Esophagus muscularis mucosa (tissue), 4 donors: Measurements from ENCODE around the gene NTF4. TPM values are rescaled to one million over a fixed set of nuclear protein-coding genes. Genes with fewer than 3 reads are reported as not detected.

Experiments
- DNase-seq: peaks from one replicate; pipeline ENCODE4 v3.0.0-alpha.2; 2017; ENCODE audit errors: extremely low spot score
- H3K27ac ChIP-seq, 4 donors: fragments of 200-600 bp; sonication (generic); replicated peaks in 1 of 4; 1 replicate in 3 of 4; 2 replicates in 1 of 4; pipeline ENCODE4 v1.5.1; 2016 to 2019; ENCODE audit warnings: mild to moderate bottlenecking in 1 of 4
- H3K27me3 ChIP-seq, 4 donors: fragments of 200-600 bp; sonication (generic); one replicate each; pipeline versions ENCODE4 v1.5.1 to v1.6.0; 2016 to 2019
- H3K36me3 ChIP-seq, 4 donors: fragments of 200-600 bp; sonication (generic); one replicate each; pipeline ENCODE4 v1.5.1; 2016 to 2019
- H3K4me1 ChIP-seq, 4 donors: fragments of 200-600 bp; sonication (generic); one replicate each; pipeline ENCODE4 v1.5.1; 2016 to 2019
- H3K4me3 ChIP-seq, 4 donors: fragments of 200-600 bp; sonication (generic); 1 replicate in 2 of 4; 2 replicates in 2 of 4; pipeline ENCODE4 v1.5.1; 2016 to 2019; ENCODE audit warnings: mild to moderate bottlenecking in 4 of 4, moderate library complexity in 1 of 4
- H3K9me3 ChIP-seq, 4 donors: fragments of 200-600 bp; sonication (generic); 1 replicate in 3 of 4; 2 replicates in 1 of 4; pipeline ENCODE4 v1.5.1; 2016 to 2019
- EP300 ChIP-seq: sonication (generic); formaldehyde crosslinking; IDR thresholded peaks from one replicate; pipeline ENCODE4 v1.6.1; 2017; ENCODE audit warnings: antibody characterized with exemption
- POLR2A ChIP-seq: fragments of 450-650 bp; IDR thresholded peaks from one replicate; pipeline ENCODE4 v1.6.1; 2017; ENCODE audit warnings: antibody characterized with exemption, moderate library complexity, mild to moderate bottlenecking, low read depth
- POLR2AphosphoS5 ChIP-seq, 2 donors: sonication (generic); formaldehyde crosslinking; IDR thresholded peaks; one replicate each; pipeline ENCODE4 v1.6.1; 2017; ENCODE audit warnings: antibody characterized with exemption in 2 of 2
- WGBS: methylation state at CpG from one replicate; pipeline ENCODE4 v1.1.5; 2018; 5-methylcytosine and 5-hydroxymethylcytosine counted together
- intact Hi-C: fragments of 100-400 bp; cut with DNase I; formaldehyde crosslinking; loops from one replicate; pipeline ENCODE4 v1.15.1; 2023
- total RNA-seq, 4 donors: library from RNA; depleted of rRNA; stranded (reverse); fragments of >200 nt; gene quantifications; one replicate each; pipeline versions ENCODE4 v1.1.0 to v1.2.1, GENCODE V29; 2016
- TF ChIP-seq, protein P1 (sequence below), 3 experiments: fragments of 200-600 bp in 2 of 3; fragments of 450-650 bp in 1 of 3; sonication (generic) in 2 of 3; IDR thresholded peaks; one replicate each; pipeline ENCODE4 v1.5.1; 2017 to 2019; ENCODE audit warnings: antibody characterized with exemption in 3 of 3, mild to moderate bottlenecking in 2 of 3, moderate library complexity in 1 of 3

Gene NTF4
- total RNA-seq, 4 donors from 2014 or later, result not detected

GRCh38 chr19:49091391-49092038, 26.9 kb upstream of the NTF4 start:
- intact Hi-C loops, result no loop called here
- DNase-seq, result no peak
- no peak overlapping the region for H3K4me3 ChIP-seq
- H3K9me3 ChIP-seq, result no peaks in the 10 kb centered on the region
- H3K4me1 ChIP-seq, result peaks cover 28 to 49% (median 37%) of the 10 kb centered on the region in 4 donors
- H3K27me3 ChIP-seq, result no peaks in the 10 kb centered on the region
- no peak for TF ChIP-seq POLR2A
- TF ChIP-seq EP300, result no peak
- H3K36me3 ChIP-seq, result peaks cover 58 to 97% (median 82%) of the 10 kb centered on the region in 4 donors
- no peak overlapping the region for H3K27ac ChIP-seq
- WGBS, result 93% methylated on average over 17 of the region's 17 CpGs

DNA sequence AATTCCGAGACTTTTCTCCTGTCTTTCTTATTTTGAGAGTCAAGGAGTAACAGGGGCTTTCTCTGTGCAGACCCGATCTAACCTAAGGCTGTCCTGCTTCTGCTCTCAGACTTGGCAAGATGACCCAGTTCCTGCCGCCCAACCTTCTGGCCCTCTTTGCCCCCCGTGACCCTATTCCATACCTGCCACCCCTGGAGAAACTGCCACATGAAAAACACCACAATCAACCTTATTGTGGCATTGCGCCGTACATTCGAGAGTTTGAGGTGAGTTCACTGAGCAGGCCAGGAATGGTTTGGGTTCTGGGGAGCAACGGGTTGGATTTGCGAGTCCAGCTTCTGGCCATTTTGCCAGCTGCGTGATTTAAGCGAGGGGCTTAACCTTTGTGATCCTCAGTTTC, 21.7 kb upstream of the NTF4 start:
- no peak for DNase-seq
- intact Hi-C loops, result no loop called here
- peak overlapping the region; percentile 83 to 95 (median 89) for H3K27ac ChIP-seq

GRCh38 chr19:49085868-49086232, 21.2 kb upstream of the NTF4 start:
- no peaks in the 10 kb centered on the region for H3K27me3 ChIP-seq

More for the DNA sequence above, 21.7 kb upstream of the NTF4 start:
- Histone ChIP-seq H3K9me3 (no peaks in the 10 kb centered on the region), H3K4me1 (peaks cover 24 to 50% (median 37%) of the 10 kb centered on the region in 4 donors), H3K27me3 (no peaks in the 10 kb centered on the region), H3K4me3 (peak overlapping the region; percentile 72 to 97 (median 88)), H3K36me3 (peaks cover 25 to 48% (median 36%) of the 10 kb centered on the region in 4 donors)
- TF ChIP-seq, protein P1, sequence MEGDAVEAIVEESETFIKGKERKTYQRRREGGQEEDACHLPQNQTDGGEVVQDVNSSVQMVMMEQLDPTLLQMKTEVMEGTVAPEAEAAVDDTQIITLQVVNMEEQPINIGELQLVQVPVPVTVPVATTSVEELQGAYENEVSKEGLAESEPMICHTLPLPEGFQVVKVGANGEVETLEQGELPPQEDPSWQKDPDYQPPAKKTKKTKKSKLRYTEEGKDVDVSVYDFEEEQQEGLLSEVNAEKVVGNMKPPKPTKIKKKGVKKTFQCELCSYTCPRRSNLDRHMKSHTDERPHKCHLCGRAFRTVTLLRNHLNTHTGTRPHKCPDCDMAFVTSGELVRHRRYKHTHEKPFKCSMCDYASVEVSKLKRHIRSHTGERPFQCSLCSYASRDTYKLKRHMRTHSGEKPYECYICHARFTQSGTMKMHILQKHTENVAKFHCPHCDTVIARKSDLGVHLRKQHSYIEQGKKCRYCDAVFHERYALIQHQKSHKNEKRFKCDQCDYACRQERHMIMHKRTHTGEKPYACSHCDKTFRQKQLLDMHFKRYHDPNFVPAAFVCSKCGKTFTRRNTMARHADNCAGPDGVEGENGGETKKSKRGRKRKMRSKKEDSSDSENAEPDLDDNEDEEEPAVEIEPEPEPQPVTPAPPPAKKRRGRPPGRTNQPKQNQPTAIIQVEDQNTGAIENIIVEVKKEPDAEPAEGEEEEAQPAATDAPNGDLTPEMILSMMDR (IDR thresholded peaks at IDR 0.05), result no peak
- TF ChIP-seq POLR2AphosphoS5 (IDR thresholded peaks at IDR 0.05) (no peak), POLR2A (no peak), EP300 (no peak)
- 41% methylated on average over 11 of the region's 11 CpGs for WGBS

GRCh38 chr19:49085020-49085867, 20.6 kb upstream of the NTF4 start, which contains the start of gene SNRNP70:
Gene SNRNP70, plus strand, starts transcription at chr19:49085451. Its CDS starts 964 bp downstream, at chr19:49086415.
- intact Hi-C loops, result no loop called here
- peak within 1 kb of the TSS; percentile 72 to 97 (median 88) for H3K4me3 ChIP-seq
- H3K4me1 ChIP-seq, result peaks cover 24 to 49% (median 37%) of the 10 kb centered on the region in 4 donors
- TF ChIP-seq EP300, result no peak
- TF ChIP-seq POLR2AphosphoS5 (IDR thresholded peaks at IDR 0.05), result peak; percentile 93 to 96
- peak; percentile 91 for TF ChIP-seq POLR2A
- TF ChIP-seq, protein P1 (IDR thresholded peaks at IDR 0.05), result peak in 1 of 3 experiments; percentile 6
- H3K27me3 ChIP-seq, result no peaks in the 10 kb centered on the region
- H3K36me3 ChIP-seq, result peaks cover 14 to 37% (median 25%) of the 10 kb centered on the region in 4 donors
- under 1% methylated on average over 23 of the region's 89 CpGs for WGBS
- H3K27ac ChIP-seq, result peak within 1 kb of the TSS; percentile 83 to 95 (median 89)
- DNase-seq, result peak; percentile 100
- H3K9me3 ChIP-seq, result no peaks in the 10 kb centered on the region

More at GRCh38 chr19:49085868-49086232, 21.2 kb upstream of the NTF4 start:
- no peak for DNase-seq
- Histone ChIP-seq H3K36me3 (peaks cover 20 to 43% (median 31%) of the 10 kb centered on the region in 4 donors), H3K4me3 (peak overlapping the region; percentile 72 to 97 (median 88)), H3K9me3 (no peaks in the 10 kb centered on the region), H3K4me1 (peaks cover 24 to 50% (median 37%) of the 10 kb centered on the region in 4 donors), H3K27ac (peak overlapping the region; percentile 83 to 95 (median 89))
- under 1% methylated on average over 14 of the region's 14 CpGs for WGBS
- no peak for TF ChIP-seq EP300
- no peak for TF ChIP-seq POLR2A
- TF ChIP-seq, protein P1 (IDR thresholded peaks at IDR 0.05), result no peak
- no peak for TF ChIP-seq POLR2AphosphoS5 (IDR thresholded peaks at IDR 0.05)
- intact Hi-C loops, result no loop called here
